ENCODE measurements around the gene GDA.
"Not testable (repeated sequence)": the region's sequence is repeated elsewhere in the genome, so short reads cannot be mapped to it uniquely, and the experiment has no call there.

The GDA gene

GRCh38 chr9:72256931-72257330 lies 107.7 kb downstream of the GDA start:
- no peak for ATAC-seq (ENCODE audit: low read depth)
- Mint-ChIP-seq H3K4me3 (no peak overlapping the region), H3K27me3 (peaks cover 15% of the 10 kb centered on the region), H3K36me3 (no peaks in the 10 kb centered on the region), H3K9me3 (no peaks in the 10 kb centered on the region), H3K4me1 (no peaks in the 10 kb centered on the region), H3K27ac (no peak overlapping the region)
- DNase-seq (ENCODE audit: low spot score in 2 of 2): no peak

- no peaks in the 10 kb centered on the region for H3K36me3 Mint-ChIP-seq
- ATAC-seq (ENCODE audit: low read depth) (no peak), DNase-seq (ENCODE audit: low spot score in 2 of 2) (no peak)
- no peak overlapping the region for H3K27ac Mint-ChIP-seq
- H3K4me3 Mint-ChIP-seq: no peak overlapping the region
- H3K27me3 Mint-ChIP-seq: peaks cover 15% of the 10 kb centered on the region
- H3K4me1 Mint-ChIP-seq: no peaks in the 10 kb centered on the region
- no peaks in the 10 kb centered on the region for H3K9me3 Mint-ChIP-seq
Observed at GRCh38 chr9:72257814-72258213, 108.6 kb downstream of the GDA start.

- no peak overlapping the region for H3K4me3 Mint-ChIP-seq
- no peak overlapping the region for H3K27ac Mint-ChIP-seq
- no peaks in the 10 kb centered on the region for H3K36me3 Mint-ChIP-seq
- peaks cover 14% of the 10 kb centered on the region for H3K27me3 Mint-ChIP-seq
- H3K9me3 Mint-ChIP-seq: no peaks in the 10 kb centered on the region
- ATAC-seq (ENCODE audit: low read depth) (no peak), DNase-seq (ENCODE audit: low spot score in 2 of 2) (no peak)
- H3K4me1 Mint-ChIP-seq: no peaks in the 10 kb centered on the region
Observed at GRCh38 chr9:72262063-72262462, 112.8 kb downstream of the GDA start.

- H3K27ac Mint-ChIP-seq: no peak overlapping the region
- H3K27me3 Mint-ChIP-seq: peaks cover 10% of the 10 kb centered on the region
- no peaks in the 10 kb centered on the region for H3K4me1 Mint-ChIP-seq
- no peak overlapping the region for H3K4me3 Mint-ChIP-seq
- no peak for DNase-seq (ENCODE audit: low spot score in 2 of 2)
- no peak for ATAC-seq (ENCODE audit: low read depth)
- no peaks in the 10 kb centered on the region for H3K36me3 Mint-ChIP-seq
- H3K9me3 Mint-ChIP-seq: no peaks in the 10 kb centered on the region
Observed at GRCh38 chr9:72263572-72263971, 114.3 kb downstream of the GDA start.

- H3K36me3 Mint-ChIP-seq: no peaks in the 10 kb centered on the region
- peaks cover 7% of the 10 kb centered on the region for H3K27me3 Mint-ChIP-seq
- ATAC-seq (ENCODE audit: low read depth) (no peak), DNase-seq (ENCODE audit: low spot score in 2 of 2) (no peak)
- no peaks in the 10 kb centered on the region for H3K4me1 Mint-ChIP-seq
- no peaks in the 10 kb centered on the region for H3K9me3 Mint-ChIP-seq
- no peak overlapping the region for H3K4me3 Mint-ChIP-seq
- H3K27ac Mint-ChIP-seq: no peak overlapping the region
Observed at GRCh38 chr9:72268961-72269360, 119.7 kb downstream of the GDA start.

- H3K4me3 Mint-ChIP-seq; H3K27ac Mint-ChIP-seq; H3K9me3 Mint-ChIP-seq; H3K4me1 Mint-ChIP-seq; H3K36me3 Mint-ChIP-seq; ATAC-seq (ENCODE audit: low read depth); DNase-seq (ENCODE audit: low spot score in 2 of 2); H3K27me3 Mint-ChIP-seq: not testable (repeated sequence)
Observed at GRCh38 chr9:72270359-72270758, 121.1 kb downstream of the GDA start.

GRCh38 chr9:72271613-72272478 lies 122.6 kb downstream of the GDA start:
- Mint-ChIP-seq H3K4me1 (no peaks in the 10 kb centered on the region), H3K27me3 (peaks cover 7% of the 10 kb centered on the region), H3K36me3 (no peaks in the 10 kb centered on the region), H3K27ac (no peak overlapping the region), H3K4me3 (no peak overlapping the region), H3K9me3 (no peaks in the 10 kb centered on the region)
- ATAC-seq (ENCODE audit: low read depth) (peak; percentile 49), DNase-seq (ENCODE audit: low spot score in 2 of 2) (peak; percentile 23 to 42)

GRCh38 chr9:72274441-72274840 lies 125.2 kb downstream of the GDA start:
- no peak for DNase-seq (ENCODE audit: low spot score in 2 of 2)
- Mint-ChIP-seq H3K36me3 (no peaks in the 10 kb centered on the region), H3K9me3 (no peaks in the 10 kb centered on the region), H3K27ac (no peak overlapping the region), H3K4me3 (no peak overlapping the region), H3K4me1 (no peaks in the 10 kb centered on the region), H3K27me3 (peaks cover 4% of the 10 kb centered on the region)
- no peak for ATAC-seq (ENCODE audit: low read depth)

- no peak for ATAC-seq (ENCODE audit: low read depth)
- Mint-ChIP-seq H3K4me1 (no peaks in the 10 kb centered on the region), H3K27me3 (peaks cover 6% of the 10 kb centered on the region), H3K27ac (no peak overlapping the region), H3K9me3 (no peaks in the 10 kb centered on the region), H3K4me3 (no peak overlapping the region), H3K36me3 (no peaks in the 10 kb centered on the region)
- no peak for DNase-seq (ENCODE audit: low spot score in 2 of 2)
Observed at GRCh38 chr9:72274916-72275315, 125.7 kb downstream of the GDA start.

- no peak for ATAC-seq (ENCODE audit: low read depth)
Observed at GRCh38 chr9:72276429-72276828, 127.2 kb downstream of the GDA start.

GRCh38 chr9:72278959-72279358 lies 129.7 kb downstream of the GDA start:
- no peak overlapping the region for H3K4me3 Mint-ChIP-seq
- no peak overlapping the region for H3K27ac Mint-ChIP-seq
- H3K27me3 Mint-ChIP-seq: peaks cover 6% of the 10 kb centered on the region
- no peaks in the 10 kb centered on the region for H3K36me3 Mint-ChIP-seq
- DNase-seq (ENCODE audit: low spot score in 2 of 2) (no peak), ATAC-seq (ENCODE audit: low read depth) (peak; percentile 32)
- no peaks in the 10 kb centered on the region for H3K4me1 Mint-ChIP-seq
- H3K9me3 Mint-ChIP-seq: no peaks in the 10 kb centered on the region

More at GRCh38 chr9:72276429-72276828, 127.2 kb downstream of the GDA start:
- Mint-ChIP-seq H3K36me3 (no peaks in the 10 kb centered on the region), H3K4me1 (no peaks in the 10 kb centered on the region), H3K4me3 (no peak overlapping the region), H3K27ac (no peak overlapping the region), H3K9me3 (no peaks in the 10 kb centered on the region), H3K27me3 (peaks cover 6% of the 10 kb centered on the region)
- no peak for DNase-seq (ENCODE audit: low spot score in 2 of 2)

GRCh38 chr9:72280913-72281500 lies 131.8 kb downstream of the GDA start:
- H3K27ac Mint-ChIP-seq: no peak overlapping the region
- peaks cover 4% of the 10 kb centered on the region for H3K27me3 Mint-ChIP-seq

GRCh38 chr9:72289401-72289800 lies 140.2 kb downstream of the GDA start:
- no peak for ATAC-seq (ENCODE audit: low read depth)
- no peak overlapping the region for H3K27ac Mint-ChIP-seq
- peaks cover 3% of the 10 kb centered on the region for H3K27me3 Mint-ChIP-seq
- H3K4me1 Mint-ChIP-seq: peaks cover 4% of the 10 kb centered on the region
- no peak overlapping the region for H3K4me3 Mint-ChIP-seq
- no peaks in the 10 kb centered on the region for H3K9me3 Mint-ChIP-seq
- H3K36me3 Mint-ChIP-seq: peaks cover 1% of the 10 kb centered on the region
- DNase-seq (ENCODE audit: low spot score in 2 of 2): no peak

More at GRCh38 chr9:72280913-72281500, 131.8 kb downstream of the GDA start:
- Mint-ChIP-seq H3K9me3 (no peaks in the 10 kb centered on the region), H3K4me3 (no peak overlapping the region), H3K36me3 (no peaks in the 10 kb centered on the region), H3K4me1 (no peaks in the 10 kb centered on the region)
- DNase-seq (ENCODE audit: low spot score in 2 of 2) (peak; percentile 58 to 65), ATAC-seq (ENCODE audit: low read depth) (peak; percentile 92)

- Mint-ChIP-seq H3K27me3 (peaks cover 3% of the 10 kb centered on the region), H3K27ac (no peak overlapping the region), H3K36me3 (peaks cover 1% of the 10 kb centered on the region), H3K9me3 (no peaks in the 10 kb centered on the region), H3K4me3 (no peak overlapping the region), H3K4me1 (peaks cover 4% of the 10 kb centered on the region)
- no peak for ATAC-seq (ENCODE audit: low read depth)
- no peak for DNase-seq (ENCODE audit: low spot score in 2 of 2)
Observed at GRCh38 chr9:72290311-72290710, 141.1 kb downstream of the GDA start.
